ENCODE results near the gene LRRN2. TPM values are rescaled to one million over a fixed set of nuclear protein-coding genes. Genes with fewer than 3 reads are reported as not detected.
A peak's percentile ranks its signal among the peaks of the same experiment; 100 is the strongest.

The LRRN2 gene
- polyA plus RNA-seq, 6 donors from 2014 or later = 0.11 to 0.25 TPM; not detected in 4

DNA sequence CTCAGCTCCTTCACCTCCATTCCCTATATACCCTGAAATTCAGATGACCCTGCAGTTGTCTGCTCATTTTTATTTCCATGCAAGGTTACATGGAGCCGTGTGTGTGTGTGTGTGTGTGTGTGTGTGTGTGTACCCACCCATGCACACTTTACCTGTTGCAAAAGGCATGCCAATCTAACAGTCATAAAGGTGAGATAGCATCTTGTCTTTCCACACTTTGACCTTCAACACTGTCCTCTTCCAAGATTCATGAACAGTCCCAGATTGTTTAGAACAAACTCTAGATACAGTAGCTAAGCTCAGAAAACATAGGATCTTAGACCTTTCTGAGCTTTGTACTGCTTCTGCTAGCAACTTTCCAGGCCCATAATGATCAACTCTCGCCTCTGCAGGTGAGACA is 9.5 kb downstream of the LRRN2 start:
- no peak for ATAC-seq (ENCODE audit: low read depth in 2 of 2)
- no peak overlapping the region for H3K27ac Mint-ChIP-seq
- H3K4me3 Mint-ChIP-seq = peak overlapping the region in 1 of 8 donors; percentile 6
- H3K9me3 Mint-ChIP-seq = peaks cover 0 to 1% (median 0%) of the 10 kb centered on the region in 7 donors
- H3K36me3 Mint-ChIP-seq = no peaks in the 10 kb centered on the region
- H3K4me1 Mint-ChIP-seq = no peaks in the 10 kb centered on the region
- DNase-seq = no peak
- H3K27me3 Mint-ChIP-seq = peaks cover 7 to 30% (median 23%) of the 10 kb centered on the region in 3 donors

DNA sequence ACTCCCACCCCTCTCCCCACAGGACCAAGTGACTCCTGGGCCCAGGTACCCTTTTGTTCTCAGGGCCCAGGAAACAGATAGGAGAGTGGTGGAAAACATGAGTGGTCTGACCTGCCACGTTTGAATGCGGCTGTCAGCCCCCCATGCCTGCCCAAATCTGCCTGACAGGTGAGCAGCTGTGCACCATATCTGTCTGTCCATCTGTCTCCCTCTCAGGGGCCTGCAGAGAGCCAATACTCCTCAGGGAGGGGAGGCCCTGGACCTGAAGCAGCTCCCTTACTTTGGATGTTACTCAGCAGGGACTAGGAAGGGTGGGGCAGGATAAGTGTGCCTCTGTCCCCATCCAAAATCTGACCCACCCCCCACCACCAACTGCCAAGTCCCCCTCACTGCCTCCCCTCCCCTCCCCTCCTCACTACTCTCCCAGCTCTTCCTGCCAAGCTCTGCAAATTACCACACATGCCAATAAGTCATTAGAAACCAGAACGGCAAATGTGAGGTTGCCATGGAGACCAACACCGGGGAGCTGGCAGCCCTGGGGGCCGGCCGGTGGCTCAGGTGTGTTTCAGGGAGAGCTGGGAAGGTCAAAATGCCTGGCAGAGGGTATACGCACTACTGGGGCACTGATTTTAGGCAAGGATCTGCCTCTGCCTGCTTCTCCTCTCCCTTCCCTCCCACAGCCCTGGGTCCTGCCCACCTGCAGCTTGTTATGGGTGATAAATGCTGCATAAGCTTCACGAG is 11.5 kb downstream of the LRRN2 start:
- ATAC-seq (ENCODE audit: low read depth in 2 of 2) (no peak), DNase-seq (no peak)
- H3K4me3 Mint-ChIP-seq = no peak overlapping the region
- H3K27me3 Mint-ChIP-seq = peaks cover 3 to 21% (median 18%) of the 10 kb centered on the region in 3 donors
- peaks cover 0 to 1% (median 0%) of the 10 kb centered on the region in 7 donors for H3K9me3 Mint-ChIP-seq
- H3K4me1 Mint-ChIP-seq = no peaks in the 10 kb centered on the region
- no peaks in the 10 kb centered on the region for H3K36me3 Mint-ChIP-seq
- H3K27ac Mint-ChIP-seq = peak overlapping the region in 1 of 6 donors; percentile 65

DNA sequence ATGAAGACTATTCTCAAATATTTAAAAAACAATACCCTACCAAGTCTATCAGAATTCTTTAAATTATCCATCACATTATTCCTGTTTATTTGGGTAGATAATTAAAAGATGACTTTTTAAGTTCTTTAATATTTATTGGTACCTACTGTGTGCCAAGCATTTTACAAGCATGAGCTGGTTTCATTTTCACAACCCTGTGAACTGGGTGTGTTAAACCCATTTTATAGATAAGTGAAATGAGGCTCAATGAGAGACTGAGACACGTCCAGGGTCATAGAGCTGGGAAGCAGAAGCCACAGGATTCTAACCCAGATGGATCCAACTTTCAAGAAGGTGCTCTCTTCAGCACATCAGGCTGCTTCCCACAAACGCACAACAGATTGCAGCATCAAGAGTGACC is 12.3 kb downstream of the LRRN2 start:
- Mint-ChIP-seq H3K36me3 (no peaks in the 10 kb centered on the region), H3K27me3 (peaks cover 3 to 13% (median 12%) of the 10 kb centered on the region in 3 donors), H3K9me3 (peaks cover 0 to 1% (median 0%) of the 10 kb centered on the region in 7 donors), H3K4me1 (no peaks in the 10 kb centered on the region), H3K27ac (no peak overlapping the region), H3K4me3 (no peak overlapping the region)
- ATAC-seq (ENCODE audit: low read depth in 2 of 2) (no peak), DNase-seq (no peak)

DNA sequence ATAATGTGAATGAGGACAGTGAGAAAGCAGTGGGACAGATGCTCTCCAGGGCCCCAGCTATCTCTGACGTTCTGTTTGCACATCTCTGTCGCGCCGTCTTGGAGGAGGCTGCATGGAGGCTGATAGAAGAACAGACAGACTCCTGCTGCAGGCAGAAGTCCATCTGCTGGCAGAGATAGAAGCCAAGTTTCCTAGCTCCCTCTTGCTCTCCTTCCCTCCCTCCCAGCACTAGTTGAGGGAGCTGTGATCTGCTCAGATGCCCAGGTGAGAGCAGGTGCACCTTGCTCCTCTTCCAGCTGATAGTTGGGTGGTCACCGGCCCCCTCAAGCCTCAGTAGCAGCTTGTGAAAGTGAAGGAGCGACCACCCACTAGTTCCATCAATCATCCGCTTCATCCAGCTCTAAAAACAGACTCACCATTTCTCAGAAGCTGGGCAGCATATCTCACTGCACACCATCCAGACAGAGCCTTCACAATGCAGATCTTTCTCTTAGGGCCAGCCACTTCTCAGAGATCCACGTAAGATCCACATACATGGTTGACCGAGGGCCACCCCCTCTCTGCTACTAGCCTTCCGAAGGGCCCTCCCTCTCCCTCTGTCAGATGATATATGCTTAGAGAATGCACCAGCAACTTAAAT is 12.9 kb downstream of the LRRN2 start:
- H3K27me3 Mint-ChIP-seq = peaks cover 0 to 9% (median 6%) of the 10 kb centered on the region in 3 donors
- H3K36me3 Mint-ChIP-seq = no peaks in the 10 kb centered on the region
- ATAC-seq (ENCODE audit: low read depth in 2 of 2) (no peak), DNase-seq (no peak)
- no peak overlapping the region for H3K4me3 Mint-ChIP-seq
- no peak overlapping the region for H3K27ac Mint-ChIP-seq
- no peaks in the 10 kb centered on the region for H3K9me3 Mint-ChIP-seq
- H3K4me1 Mint-ChIP-seq = no peaks in the 10 kb centered on the region

DNA sequence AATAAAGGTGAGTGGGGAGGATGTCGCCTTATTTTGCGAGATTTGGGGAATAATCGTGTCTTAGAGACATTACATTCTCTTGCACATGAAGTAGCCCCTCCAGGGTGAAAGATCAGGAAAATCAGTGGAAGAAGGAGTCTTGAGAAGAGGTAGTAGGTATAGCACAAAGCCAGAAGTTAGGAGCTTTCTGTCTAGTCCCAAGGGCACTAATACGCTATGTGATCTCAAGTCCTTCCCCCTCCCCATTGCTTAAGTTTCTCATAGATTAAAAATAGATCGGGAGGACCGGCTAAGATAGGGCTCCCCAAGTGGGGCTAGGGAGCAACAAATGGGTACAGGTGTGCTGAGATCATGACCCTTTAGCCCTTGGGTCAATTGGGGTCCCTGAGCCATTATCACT is 13.5 kb downstream of the LRRN2 start:
- DNase-seq (no peak), ATAC-seq (ENCODE audit: low read depth in 2 of 2) (no peak)
- peaks cover 0 to 7% (median under 1%) of the 10 kb centered on the region in 3 donors for H3K27me3 Mint-ChIP-seq
- H3K36me3 Mint-ChIP-seq = no peaks in the 10 kb centered on the region
- H3K9me3 Mint-ChIP-seq = no peaks in the 10 kb centered on the region
- H3K4me3 Mint-ChIP-seq = no peak overlapping the region
- H3K4me1 Mint-ChIP-seq = no peaks in the 10 kb centered on the region
- H3K27ac Mint-ChIP-seq = no peak overlapping the region

DNA sequence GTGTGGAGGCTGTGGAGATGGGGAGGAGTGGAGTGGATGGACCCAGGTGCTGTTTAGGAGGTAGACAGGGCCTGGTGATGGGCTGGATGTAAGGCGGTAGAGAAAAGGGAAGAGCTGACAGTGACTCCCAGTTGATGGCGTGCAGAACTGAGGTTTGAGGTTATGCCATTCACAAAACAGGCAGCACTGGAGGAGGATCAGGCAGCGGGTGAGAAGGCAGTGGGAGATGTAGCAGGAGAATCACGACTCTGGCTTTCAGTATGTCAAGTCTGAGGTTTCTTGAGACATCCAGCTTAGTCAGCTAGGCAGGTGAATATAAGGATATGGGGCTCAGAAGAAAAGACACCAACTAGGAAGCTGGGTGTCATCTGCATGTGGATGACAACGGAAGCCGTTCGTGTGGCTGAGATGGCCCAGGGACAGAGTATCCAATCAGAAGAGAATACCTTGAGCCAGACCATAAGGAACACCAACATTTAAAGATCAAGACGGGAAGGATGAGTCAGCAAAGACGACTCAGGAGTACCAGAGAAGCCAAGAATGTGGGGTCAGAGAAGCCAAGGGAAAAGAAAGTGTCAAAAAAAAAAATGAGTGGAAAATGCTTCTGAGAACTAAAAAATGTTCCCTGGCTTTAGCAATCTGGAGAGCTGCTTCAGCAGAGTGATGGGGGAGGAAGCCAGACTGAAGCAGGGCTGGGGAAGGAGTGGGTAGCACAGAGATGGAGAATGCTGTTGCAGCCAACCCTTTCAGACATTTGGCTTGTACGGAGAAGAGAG is 15.2 kb downstream of the LRRN2 start:
- ATAC-seq (ENCODE audit: low read depth in 2 of 2) (no peak), DNase-seq (no peak)
- H3K4me3 Mint-ChIP-seq = no peak overlapping the region
- H3K27me3 Mint-ChIP-seq = peaks cover 0 to 6% (median 4%) of the 10 kb centered on the region in 3 donors
- no peaks in the 10 kb centered on the region for H3K9me3 Mint-ChIP-seq
- H3K27ac Mint-ChIP-seq = no peak overlapping the region
- no peaks in the 10 kb centered on the region for H3K36me3 Mint-ChIP-seq
- H3K4me1 Mint-ChIP-seq = no peaks in the 10 kb centered on the region

DNA sequence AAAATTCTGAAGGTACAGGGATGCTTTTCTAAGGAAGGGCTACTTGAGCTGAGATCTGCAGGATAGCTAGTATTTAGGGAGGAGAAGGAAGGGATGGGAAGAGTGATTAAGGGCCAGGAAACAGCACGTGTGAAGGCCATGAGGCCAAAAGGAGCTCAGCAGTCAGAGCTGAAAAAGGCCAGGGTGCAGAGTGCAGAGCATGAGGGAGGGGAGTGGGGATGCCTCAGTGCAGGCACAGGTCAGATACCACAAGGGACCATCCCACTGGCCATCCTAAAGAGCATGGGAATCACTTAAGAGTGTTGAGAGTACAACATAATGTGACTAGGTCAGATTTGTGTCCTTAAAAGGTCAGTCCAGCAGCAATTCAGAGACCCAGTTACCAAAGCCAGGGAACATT is 16.0 kb downstream of the LRRN2 start:
- Mint-ChIP-seq H3K36me3 (no peaks in the 10 kb centered on the region), H3K4me1 (no peaks in the 10 kb centered on the region), H3K27me3 (peaks cover 4 to 12% (median 4%) of the 10 kb centered on the region in 3 donors), H3K4me3 (no peak overlapping the region), H3K27ac (no peak overlapping the region), H3K9me3 (no peaks in the 10 kb centered on the region)
- ATAC-seq (ENCODE audit: low read depth in 2 of 2) (no peak), DNase-seq (no peak)

DNA sequence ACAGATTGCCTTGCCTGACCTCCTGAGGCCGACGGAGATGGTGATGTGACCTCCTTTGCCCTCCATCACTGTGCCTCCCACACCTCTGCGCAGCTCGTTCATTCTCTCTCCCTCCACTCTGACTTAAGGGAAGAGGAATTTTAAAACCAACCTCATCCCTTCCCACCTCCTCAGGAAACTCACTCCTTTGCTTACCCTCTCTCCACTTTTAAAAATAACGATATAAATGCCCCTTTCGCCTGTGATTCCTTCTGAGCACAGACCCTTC is 21.2 kb downstream of the LRRN2 start:
- ATAC-seq (ENCODE audit: low read depth in 2 of 2) (no peak), DNase-seq (no peak)
- Mint-ChIP-seq H3K4me1 (no peaks in the 10 kb centered on the region), H3K27ac (peak overlapping the region in 1 of 6 donors; percentile 15), H3K4me3 (no peak overlapping the region), H3K27me3 (peaks cover 4 to 22% (median 19%) of the 10 kb centered on the region in 3 donors), H3K36me3 (no peaks in the 10 kb centered on the region), H3K9me3 (no peaks in the 10 kb centered on the region)

DNA sequence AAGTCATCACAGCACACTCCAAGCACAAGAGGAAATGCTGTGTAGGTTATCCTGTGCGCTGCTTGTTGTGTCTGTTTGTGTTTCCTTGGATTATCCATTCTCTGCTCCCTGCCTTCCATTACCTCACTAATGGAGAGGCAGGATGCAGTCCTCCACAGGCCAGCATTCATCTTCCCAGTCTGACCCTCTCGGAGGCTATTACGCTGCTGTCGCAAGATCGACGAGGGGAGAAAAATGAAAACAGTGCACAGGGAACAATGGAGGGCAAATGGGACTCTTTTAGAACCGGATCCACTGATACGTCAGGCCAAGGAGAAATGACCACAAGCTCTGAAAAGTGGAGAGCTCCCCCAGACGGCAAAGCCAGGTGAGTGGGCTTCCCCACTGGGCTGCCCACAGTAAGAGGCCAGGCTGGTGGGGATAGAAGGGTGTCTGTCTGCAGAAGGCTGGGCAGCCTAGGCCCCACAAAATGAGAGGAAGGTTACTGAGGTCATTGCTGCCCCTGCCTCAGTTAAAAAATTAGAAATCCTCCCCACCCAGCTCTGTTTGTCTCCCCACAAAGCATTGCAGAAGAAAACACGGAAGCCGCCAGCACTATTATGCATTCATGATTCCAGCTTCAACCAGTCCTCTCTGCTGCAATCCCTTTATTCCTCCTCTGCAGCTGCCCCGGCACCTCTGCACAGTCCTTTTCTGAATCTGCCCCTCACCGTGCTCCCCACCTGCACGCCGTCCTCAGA is 21.7 kb downstream of the LRRN2 start:
- no peaks in the 10 kb centered on the region for H3K9me3 Mint-ChIP-seq
- H3K4me1 Mint-ChIP-seq = no peaks in the 10 kb centered on the region
- no peaks in the 10 kb centered on the region for H3K36me3 Mint-ChIP-seq
- no peak for ATAC-seq (ENCODE audit: low read depth in 2 of 2)
- H3K4me3 Mint-ChIP-seq = no peak overlapping the region
- DNase-seq = no peak
- H3K27ac Mint-ChIP-seq = peak overlapping the region in 1 of 6 donors; percentile 53
- H3K27me3 Mint-ChIP-seq = peaks cover 4 to 22% (median 19%) of the 10 kb centered on the region in 3 donors

DNA sequence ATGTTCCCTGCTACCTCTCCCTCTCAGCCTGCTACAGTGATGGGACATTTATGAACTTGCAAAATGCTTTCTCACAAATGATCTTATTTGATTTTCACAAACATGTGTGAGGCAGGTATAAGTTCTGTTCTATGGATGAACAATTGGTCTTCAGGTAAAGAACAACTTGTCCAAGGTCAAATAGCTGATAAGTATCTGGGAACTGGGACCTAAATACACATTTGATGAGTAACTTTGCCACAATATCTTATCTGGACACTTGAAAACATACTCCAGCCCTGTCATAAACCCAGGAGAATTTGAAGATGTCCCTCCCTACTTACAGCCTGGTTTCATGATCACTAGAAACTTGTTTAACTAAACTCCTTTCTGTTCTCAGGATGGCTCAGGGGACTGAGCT is 23.0 kb downstream of the LRRN2 start:
- no peak for ATAC-seq (ENCODE audit: low read depth in 2 of 2)
- H3K4me1 Mint-ChIP-seq = no peaks in the 10 kb centered on the region
- no peaks in the 10 kb centered on the region for H3K36me3 Mint-ChIP-seq
- H3K27me3 Mint-ChIP-seq = peaks cover 4 to 19% (median 19%) of the 10 kb centered on the region in 3 donors
- DNase-seq = no peak
- H3K4me3 Mint-ChIP-seq = no peak overlapping the region
- H3K27ac Mint-ChIP-seq = no peak overlapping the region
- no peaks in the 10 kb centered on the region for H3K9me3 Mint-ChIP-seq

DNA sequence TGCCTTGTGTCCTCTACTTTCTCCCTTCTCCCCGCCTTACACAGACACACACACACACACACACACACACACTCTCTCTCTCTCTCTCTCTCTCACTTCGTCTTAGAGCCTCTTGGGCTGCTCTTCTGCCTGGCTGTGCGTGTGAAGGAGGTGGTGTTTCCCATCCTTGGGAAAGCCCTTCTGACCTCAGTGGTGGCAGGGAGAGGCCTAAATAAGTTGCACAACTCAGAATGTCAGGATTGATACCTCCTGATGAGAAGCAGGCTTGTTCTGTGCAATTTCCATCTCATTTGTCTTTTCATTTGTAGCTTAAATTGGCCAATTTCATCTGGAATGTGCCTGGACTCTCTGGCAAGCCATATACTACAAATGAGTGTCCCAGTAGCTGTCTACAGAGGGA is 25.0 kb downstream of the LRRN2 start:
- Mint-ChIP-seq H3K9me3 (no peaks in the 10 kb centered on the region), H3K27me3 (peaks cover 0 to 28% (median 20%) of the 10 kb centered on the region in 3 donors), H3K27ac (peak overlapping the region in 1 of 6 donors; percentile 11), H3K36me3 (no peaks in the 10 kb centered on the region), H3K4me1 (no peaks in the 10 kb centered on the region), H3K4me3 (no peak overlapping the region)
- ATAC-seq (ENCODE audit: low read depth in 2 of 2) = no peak
- DNase-seq = no peak

DNA sequence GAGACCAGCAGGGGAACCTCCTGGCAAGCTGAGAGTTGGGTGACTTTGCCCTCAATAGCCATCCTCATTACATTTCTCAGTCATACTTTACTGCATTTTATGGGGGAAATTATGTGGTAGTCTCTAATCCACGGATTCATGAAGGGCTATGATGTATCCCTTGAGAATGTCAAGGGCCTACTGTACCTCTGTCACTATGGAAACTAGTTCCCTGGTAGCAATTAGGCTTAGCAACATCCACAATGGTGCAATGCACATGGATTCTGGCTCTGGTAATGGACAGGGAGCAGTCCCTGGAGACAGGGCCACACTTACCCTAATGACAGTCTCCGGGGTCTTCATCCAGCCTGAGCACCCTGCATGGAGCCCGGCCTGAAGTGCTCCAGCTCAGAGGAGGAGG is 26.5 kb downstream of the LRRN2 start:
- Mint-ChIP-seq H3K27me3 (peaks cover 3 to 26% (median 18%) of the 10 kb centered on the region in 3 donors), H3K36me3 (no peaks in the 10 kb centered on the region), H3K27ac (no peak overlapping the region), H3K4me3 (no peak overlapping the region), H3K4me1 (no peaks in the 10 kb centered on the region), H3K9me3 (no peaks in the 10 kb centered on the region)
- DNase-seq (no peak), ATAC-seq (ENCODE audit: low read depth in 2 of 2) (no peak)

DNA sequence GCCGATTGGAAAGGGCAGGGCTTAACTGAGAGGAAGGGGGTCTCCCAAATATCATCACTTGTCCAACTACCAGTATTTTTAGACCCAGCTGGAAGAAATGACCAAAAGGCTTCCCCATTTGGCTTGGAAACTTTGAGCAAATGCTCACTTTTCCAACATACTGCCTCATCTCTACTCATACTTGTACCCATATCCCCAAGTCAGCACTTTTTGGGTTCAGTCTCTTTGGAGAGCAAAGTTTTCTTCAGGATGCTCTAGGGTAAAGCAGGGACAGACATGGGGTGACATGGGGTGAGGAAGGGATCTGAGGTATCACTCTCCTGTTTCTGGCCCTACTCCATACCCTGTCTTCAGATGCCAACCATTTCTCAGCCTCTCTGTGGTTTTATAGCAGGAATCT is 27.2 kb downstream of the LRRN2 start:
- H3K4me1 Mint-ChIP-seq = no peaks in the 10 kb centered on the region
- H3K9me3 Mint-ChIP-seq = no peaks in the 10 kb centered on the region
- H3K27me3 Mint-ChIP-seq = peaks cover 3 to 20% (median 17%) of the 10 kb centered on the region in 3 donors
- no peak overlapping the region for H3K4me3 Mint-ChIP-seq
- ATAC-seq (ENCODE audit: low read depth in 2 of 2) = no peak
- DNase-seq = no peak
- H3K36me3 Mint-ChIP-seq = no peaks in the 10 kb centered on the region
- peak overlapping the region in 1 of 6 donors; percentile 90 for H3K27ac Mint-ChIP-seq
